ENCODE data around the gene NMB.

GRCh38 chr15:84671211-84671610, 13.2 kb upstream of the NMB start:
- TF ChIP-seq CTCF (IDR thresholded peaks at IDR 0.05) (no peak), POLR2A (IDR thresholded peaks at IDR 0.05) (no peak)
